Gastrocnemius medialis (tissue), 4 donors: Measurements from ENCODE around the gene AP3S2. TPM values are rescaled to one million over a fixed set of nuclear protein-coding genes. Genes with fewer than 3 reads are reported as not detected.
"Not testable (repeated sequence)": the region's sequence is repeated elsewhere in the genome, so short reads cannot be mapped to it uniquely, and the experiment has no call there.

Source experiments
- ATAC-seq, 2 donors: fragments of 150-250 bp; one replicate each; pipeline ENCODE4 v1.9.1; 2016
- DNase-seq, 2 donors: peaks; one replicate each; pipeline ENCODE4 v3.0.0-alpha.2; 2019
- H3K27ac ChIP-seq, 4 donors: fragments of 200-600 bp; sonication (generic); 1 replicate in 1 of 4; 2 replicates in 3 of 4; pipeline ENCODE4 v1.5.1; 2016 to 2018; ENCODE audit warnings: mild to moderate bottlenecking in 2 of 4, moderate library complexity in 1 of 4
- H3K27me3 ChIP-seq, 3 donors: fragments of 200-600 bp; sonication (generic) in 2 of 3; 1 replicate in 1 of 3; 2 replicates in 2 of 3; pipeline versions ENCODE4 v1.5.1 to v1.6.0; 2016 to 2019; ENCODE audit warnings: mild to moderate bottlenecking in 1 of 3, moderate library complexity in 1 of 3
- H3K36me3 ChIP-seq, 2 donors: fragments of 200-600 bp; sonication (generic) in 1 of 2; one replicate each; pipeline ENCODE4 v1.5.1; 2017 to 2018
- H3K4me1 ChIP-seq, 2 donors: fragments of 200-600 bp; sonication (generic) in 1 of 2; one replicate each; pipeline ENCODE4 v1.5.1; 2016 to 2017; ENCODE audit warnings: mild to moderate bottlenecking in 2 of 2
- H3K4me3 ChIP-seq, 4 donors: fragments of 200-600 bp; sonication (generic) in 3 of 4; 1 replicate in 1 of 4; 2 replicates in 3 of 4; pipeline ENCODE4 v1.5.1; 2016 to 2019; ENCODE audit warnings: mild to moderate bottlenecking in 2 of 4
- H3K9me3 ChIP-seq, 3 donors: fragments of 200-600 bp; sonication (generic) in 2 of 3; 1 replicate in 1 of 3; 2 replicates in 2 of 3; pipeline ENCODE4 v1.5.1; 2016 to 2019
- POLR2A ChIP-seq, 2 donors: fragments of 450-650 bp; IDR thresholded peaks; one replicate each; pipeline ENCODE4 v1.6.1; 2017; ENCODE audit warnings: antibody characterized with exemption in 2 of 2, mild to moderate bottlenecking in 2 of 2, moderate library complexity in 2 of 2
- in situ Hi-C, 4 donors: fragments of 200-750 bp; cut with MboI; loops; one replicate each; pipeline versions ENCODE4 v1.15.0 to v1.8.0; 2017; ENCODE audit warnings: low sequenced_read_pairs in 4 of 4
- intact Hi-C: fragments of 100-400 bp; cut with DNase I; formaldehyde crosslinking; loops from one replicate; pipeline ENCODE4 v1.15.1; 2023; ENCODE audit warnings: low total_unique reads
- total RNA-seq, 4 donors: library from RNA; depleted of rRNA; stranded (reverse); fragments of >200 nt; gene quantifications; one replicate each; pipeline versions ENCODE4 v1.1.0 to v1.2.3, GENCODE V29; 2016
- TF ChIP-seq, protein P1 (sequence below), 5 experiments: fragments of 450-650 bp in 3 of 5; fragments of 200-600 bp in 2 of 5; sonication (generic) in 2 of 5; IDR thresholded peaks in 4 of 5; conservative IDR thresholded peaks in 1 of 5; 1 replicate in 4 of 5; 2 replicates in 1 of 5; pipeline ENCODE4 v1.5.1; 2016 to 2019; ENCODE audit warnings: antibody characterized with exemption in 5 of 5, mild to moderate bottlenecking in 3 of 5, moderate library complexity in 3 of 5

AP3S2 gene
- total RNA-seq, 4 donors from 2014 or later = 48.4 to 82.6 (median 71.3) TPM

DNA sequence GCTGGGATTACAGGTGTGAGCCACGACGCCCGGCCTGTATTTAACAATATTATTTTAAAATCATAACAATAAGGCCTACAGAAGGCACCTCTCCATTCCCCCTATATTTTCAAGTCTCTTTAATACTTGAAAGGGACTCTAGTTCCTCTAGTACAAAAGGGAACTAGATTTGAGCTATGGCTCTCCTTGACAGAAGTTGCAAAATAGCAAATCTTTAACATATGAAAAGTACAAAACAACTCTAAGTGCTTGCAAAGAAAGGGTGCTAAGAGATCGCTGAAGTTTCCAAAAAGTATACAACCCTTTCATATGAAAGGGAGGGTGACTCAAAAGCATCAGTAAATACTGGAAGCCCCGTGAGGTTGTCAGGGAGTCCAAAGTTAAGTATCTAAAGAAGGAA is 23.8 kb downstream of the AP3S2 start:
- H3K36me3 ChIP-seq = peaks cover 0 to 24% of the 10 kb centered on the region in 2 donors
- TF ChIP-seq, protein P1, sequence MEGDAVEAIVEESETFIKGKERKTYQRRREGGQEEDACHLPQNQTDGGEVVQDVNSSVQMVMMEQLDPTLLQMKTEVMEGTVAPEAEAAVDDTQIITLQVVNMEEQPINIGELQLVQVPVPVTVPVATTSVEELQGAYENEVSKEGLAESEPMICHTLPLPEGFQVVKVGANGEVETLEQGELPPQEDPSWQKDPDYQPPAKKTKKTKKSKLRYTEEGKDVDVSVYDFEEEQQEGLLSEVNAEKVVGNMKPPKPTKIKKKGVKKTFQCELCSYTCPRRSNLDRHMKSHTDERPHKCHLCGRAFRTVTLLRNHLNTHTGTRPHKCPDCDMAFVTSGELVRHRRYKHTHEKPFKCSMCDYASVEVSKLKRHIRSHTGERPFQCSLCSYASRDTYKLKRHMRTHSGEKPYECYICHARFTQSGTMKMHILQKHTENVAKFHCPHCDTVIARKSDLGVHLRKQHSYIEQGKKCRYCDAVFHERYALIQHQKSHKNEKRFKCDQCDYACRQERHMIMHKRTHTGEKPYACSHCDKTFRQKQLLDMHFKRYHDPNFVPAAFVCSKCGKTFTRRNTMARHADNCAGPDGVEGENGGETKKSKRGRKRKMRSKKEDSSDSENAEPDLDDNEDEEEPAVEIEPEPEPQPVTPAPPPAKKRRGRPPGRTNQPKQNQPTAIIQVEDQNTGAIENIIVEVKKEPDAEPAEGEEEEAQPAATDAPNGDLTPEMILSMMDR (IDR thresholded peaks at IDR 0.05 in 4 of 5, conservative IDR thresholded peaks at IDR 0.05 in 1 of 5) = no peak
- no peak for TF ChIP-seq POLR2A (IDR thresholded peaks at IDR 0.05)
- in situ Hi-C loops (loop anchor here in 2 of 4 donors (5.0 kb wide), 1 partner anchor 108 kb away; no protein-coding TSS in a partner anchor), intact Hi-C loops (no loop called here)
- no peaks in the 10 kb centered on the region for H3K27me3 ChIP-seq
- DNase-seq = no peak
- no peaks in the 10 kb centered on the region for H3K9me3 ChIP-seq
- no peak overlapping the region for H3K27ac ChIP-seq
- ATAC-seq = no peak
- no peak overlapping the region for H3K4me3 ChIP-seq
- H3K4me1 ChIP-seq = peaks cover 10 to 13% of the 10 kb centered on the region in 2 donors

DNA sequence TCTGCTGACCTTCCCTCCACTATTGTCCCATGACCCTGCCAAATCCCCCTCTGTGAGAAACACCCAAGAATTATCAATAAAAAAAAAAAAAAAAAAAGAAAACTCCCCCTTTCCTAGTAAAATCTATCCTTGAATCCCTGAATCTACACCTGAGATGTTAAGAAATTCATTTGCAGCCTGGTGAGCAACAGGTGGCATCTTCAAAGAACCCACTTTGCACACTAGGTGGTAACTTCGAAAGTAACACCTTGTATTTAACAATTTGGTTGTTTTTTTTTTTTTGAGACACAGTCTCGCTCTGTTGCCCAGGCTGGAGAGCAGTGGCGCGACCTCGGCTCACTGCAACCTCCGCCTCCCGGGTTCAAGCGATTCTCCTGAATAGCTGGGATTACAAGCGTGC is 24.3 kb downstream of the AP3S2 start:
- Histone ChIP-seq H3K36me3 (peaks cover 0 to 24% of the 10 kb centered on the region in 2 donors), H3K4me1 (peaks cover 13% of the 10 kb centered on the region in 2 donors)
- H3K27me3 ChIP-seq, DNase-seq, intact Hi-C loops, H3K9me3 ChIP-seq, H3K4me3 ChIP-seq, H3K27ac ChIP-seq, ATAC-seq, in situ Hi-C loops: not testable (repeated sequence)

DNA sequence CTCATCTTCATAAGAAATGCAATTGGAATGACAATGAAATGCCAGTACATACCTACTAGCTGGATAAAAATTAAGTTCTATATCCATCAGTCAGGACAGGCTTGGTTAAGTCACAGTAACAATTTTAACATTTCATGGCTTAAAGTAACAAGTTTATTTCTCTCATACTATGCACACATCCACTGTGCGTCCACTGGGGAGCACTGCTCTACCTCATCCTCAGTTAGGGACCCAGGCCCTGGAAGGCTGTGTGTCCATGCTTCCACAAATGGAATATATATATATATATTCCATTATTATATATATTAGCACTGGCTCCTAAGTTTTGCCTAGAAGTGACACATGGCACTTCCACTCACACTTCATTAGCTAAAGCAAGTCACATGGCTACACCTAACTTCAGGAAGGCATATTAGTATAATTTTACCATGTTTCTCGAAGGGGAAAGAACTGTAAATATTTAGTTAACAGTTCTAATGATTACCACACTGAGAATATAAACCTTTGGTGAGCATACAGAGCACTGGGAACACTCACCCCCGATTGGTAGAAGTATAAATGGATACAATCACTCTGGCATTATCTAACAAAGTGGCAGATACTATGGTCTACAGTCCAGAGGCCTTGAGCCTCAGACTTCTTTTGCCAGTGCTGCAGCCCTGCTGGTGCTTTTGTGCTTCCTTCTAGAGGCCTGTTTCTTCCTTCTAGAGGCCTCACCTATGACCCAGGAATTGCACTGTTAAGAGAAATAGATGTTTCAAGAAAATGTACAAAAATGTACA is 28.6 kb downstream of the AP3S2 start:
- Histone ChIP-seq H3K9me3 (no peaks in the 10 kb centered on the region), H3K36me3 (peaks cover 2 to 20% of the 10 kb centered on the region in 2 donors), H3K27ac (peak overlapping the region in 2 of 4 donors; percentile 15 to 52), H3K27me3 (no peaks in the 10 kb centered on the region), H3K4me3 (no peak overlapping the region), H3K4me1 (peaks cover 10 to 16% of the 10 kb centered on the region in 2 donors)
- DNase-seq = no peak
- intact Hi-C loops = no loop called here
- ATAC-seq = peak in 1 of 2 donors; percentile 60
- in situ Hi-C loops = no loop called here
- TF ChIP-seq, protein P1 (IDR thresholded peaks at IDR 0.05 in 4 of 5, conservative IDR thresholded peaks at IDR 0.05 in 1 of 5) = no peak
- TF ChIP-seq POLR2A (IDR thresholded peaks at IDR 0.05) = no peak

DNA sequence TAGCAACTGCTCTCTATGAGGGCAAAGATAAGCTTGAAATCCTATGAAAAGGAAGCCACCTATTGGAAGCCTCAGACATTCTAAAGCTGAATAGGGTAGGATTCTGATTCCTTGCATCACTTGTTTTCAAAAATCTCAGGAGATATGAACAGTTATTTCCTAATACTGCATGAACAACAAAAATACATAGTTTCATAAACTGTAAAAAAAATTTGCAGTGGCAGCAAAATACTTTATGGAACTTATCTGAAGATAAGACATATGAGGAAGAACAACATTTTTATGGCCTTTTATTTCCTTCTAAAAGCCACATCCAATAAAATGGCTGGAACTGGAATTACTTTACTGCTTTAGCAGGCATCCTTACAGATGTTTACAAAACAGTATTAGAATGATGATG is 29.9 kb downstream of the AP3S2 start:
- Histone ChIP-seq H3K4me1 (peaks cover 10 to 16% of the 10 kb centered on the region in 2 donors), H3K9me3 (no peaks in the 10 kb centered on the region), H3K36me3 (peaks cover 2 to 14% of the 10 kb centered on the region in 2 donors), H3K27ac (peak overlapping the region in 2 of 4 donors; percentile 8 to 52), H3K27me3 (no peaks in the 10 kb centered on the region), H3K4me3 (no peak overlapping the region)
- no peak for TF ChIP-seq POLR2A (IDR thresholded peaks at IDR 0.05)
- TF ChIP-seq, protein P1 (IDR thresholded peaks at IDR 0.05 in 4 of 5, conservative IDR thresholded peaks at IDR 0.05 in 1 of 5) = no peak
- in situ Hi-C loops = no loop called here
- intact Hi-C loops = no loop called here
- ATAC-seq (no peak), DNase-seq (no peak)

DNA sequence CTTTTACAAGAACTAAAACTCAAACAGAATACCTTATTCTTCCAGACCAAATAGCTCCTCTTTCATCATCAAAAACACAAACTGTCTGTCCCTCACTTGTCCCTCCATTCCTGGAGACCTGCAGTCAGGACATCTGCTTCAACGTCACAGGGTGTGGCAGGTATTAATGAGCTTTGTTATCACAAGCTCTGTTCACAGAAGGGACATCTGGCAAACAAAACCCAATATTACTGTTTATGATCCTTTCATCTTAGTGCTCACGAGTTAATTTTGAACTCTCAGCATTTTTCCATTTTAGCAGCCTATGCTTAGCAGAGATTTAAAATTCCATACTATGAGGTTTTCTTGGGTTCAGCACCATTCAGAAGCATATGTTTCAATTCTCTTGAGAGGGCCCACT is 32.9 kb downstream of the AP3S2 start:
- Histone ChIP-seq H3K9me3 (no peaks in the 10 kb centered on the region), H3K4me3 (no peak overlapping the region), H3K36me3 (peaks cover 2 to 20% of the 10 kb centered on the region in 2 donors), H3K4me1 (peaks cover 6 to 16% of the 10 kb centered on the region in 2 donors), H3K27ac (no peak overlapping the region), H3K27me3 (no peaks in the 10 kb centered on the region)
- in situ Hi-C loops (no loop called here), intact Hi-C loops (no loop called here)
- DNase-seq (no peak), ATAC-seq (no peak)
- TF ChIP-seq, protein P1 (IDR thresholded peaks at IDR 0.05 in 4 of 5, conservative IDR thresholded peaks at IDR 0.05 in 1 of 5) = no peak
- TF ChIP-seq POLR2A (IDR thresholded peaks at IDR 0.05) = no peak
